Prostate gland (tissue), 2 donors: ENCODE results near the gene SLC35B3.

Source experiments
- POLR2A ChIP-seq: fragments of 450-650 bp; IDR thresholded peaks from one replicate; pipeline ENCODE4 v1.6.1; 2016; ENCODE audit warnings: antibody characterized with exemption, mild to moderate bottlenecking
- POLR2AphosphoS5 ChIP-seq: sonication (generic); formaldehyde crosslinking; IDR thresholded peaks from one replicate; pipeline ENCODE4 v1.6.1; 2017; ENCODE audit warnings: antibody characterized with exemption
- TF ChIP-seq, protein P1 (sequence below), 4 experiments: fragments of 200-600 bp in 2 of 4; fragments of 450-650 bp in 2 of 4; sonication (generic) in 2 of 4; IDR thresholded peaks; 1 replicate in 3 of 4; 2 replicates in 1 of 4; pipeline ENCODE4 v1.5.1; 2016 to 2019; ENCODE audit warnings: antibody characterized with exemption in 4 of 4, mild to moderate bottlenecking in 2 of 4, moderate library complexity in 2 of 4

DNA sequence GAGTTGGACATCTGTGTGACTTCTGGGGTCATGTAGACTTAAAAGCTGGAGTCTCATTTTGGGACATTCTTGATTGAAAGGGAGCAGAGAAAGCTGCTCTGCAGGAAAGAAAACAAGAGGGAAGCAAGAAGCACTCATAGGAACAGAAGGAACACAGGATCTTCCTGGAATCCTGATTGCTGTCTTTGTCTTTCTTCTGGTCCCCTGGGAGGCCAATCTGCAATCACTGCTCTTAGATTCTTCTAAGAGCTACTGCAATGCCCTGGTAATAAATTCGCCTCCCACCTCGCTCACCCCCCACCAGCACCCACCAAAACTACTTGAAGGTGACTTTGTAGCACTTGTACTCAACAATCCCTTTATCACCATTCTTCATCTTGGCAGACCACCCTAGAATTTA, 51.8 kb downstream of the SLC35B3 start:
- TF ChIP-seq, protein P1, sequence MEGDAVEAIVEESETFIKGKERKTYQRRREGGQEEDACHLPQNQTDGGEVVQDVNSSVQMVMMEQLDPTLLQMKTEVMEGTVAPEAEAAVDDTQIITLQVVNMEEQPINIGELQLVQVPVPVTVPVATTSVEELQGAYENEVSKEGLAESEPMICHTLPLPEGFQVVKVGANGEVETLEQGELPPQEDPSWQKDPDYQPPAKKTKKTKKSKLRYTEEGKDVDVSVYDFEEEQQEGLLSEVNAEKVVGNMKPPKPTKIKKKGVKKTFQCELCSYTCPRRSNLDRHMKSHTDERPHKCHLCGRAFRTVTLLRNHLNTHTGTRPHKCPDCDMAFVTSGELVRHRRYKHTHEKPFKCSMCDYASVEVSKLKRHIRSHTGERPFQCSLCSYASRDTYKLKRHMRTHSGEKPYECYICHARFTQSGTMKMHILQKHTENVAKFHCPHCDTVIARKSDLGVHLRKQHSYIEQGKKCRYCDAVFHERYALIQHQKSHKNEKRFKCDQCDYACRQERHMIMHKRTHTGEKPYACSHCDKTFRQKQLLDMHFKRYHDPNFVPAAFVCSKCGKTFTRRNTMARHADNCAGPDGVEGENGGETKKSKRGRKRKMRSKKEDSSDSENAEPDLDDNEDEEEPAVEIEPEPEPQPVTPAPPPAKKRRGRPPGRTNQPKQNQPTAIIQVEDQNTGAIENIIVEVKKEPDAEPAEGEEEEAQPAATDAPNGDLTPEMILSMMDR (IDR thresholded peaks at IDR 0.05), result no peak
- TF ChIP-seq POLR2A, result no peak
- TF ChIP-seq POLR2AphosphoS5, result no peak
